Ovary (tissue), 9 donors: ENCODE measurements around the gene CAPZB. TPM values are rescaled to one million over a fixed set of nuclear protein-coding genes. Genes with fewer than 3 reads are reported as not detected.

Experiments used
- DNase-seq, 5 donors: peaks; one replicate each; pipeline ENCODE4 v3.0.0-alpha.2; 2019 to 2020
- H3K27ac ChIP-seq, 2 donors: fragments of 200-600 bp; one replicate each; pipeline versions ENCODE4 v1.5.1 to v1.8.0; 2019 to 2022
- H3K27me3 ChIP-seq: fragments of 200-600 bp; one replicate; pipeline ENCODE4 v1.8.0; 2022
- H3K36me3 ChIP-seq: fragments of 200-600 bp; sonication (generic); one replicate; pipeline ENCODE4 v1.5.1; 2019
- H3K4me1 ChIP-seq: one replicate; pipeline ENCODE4 v1.8.1; 2013; ENCODE audit warnings: mild to moderate bottlenecking, moderate library complexity; ENCODE audit not compliant: insufficient read depth
- H3K4me3 ChIP-seq: fragments of 200-600 bp; sonication (generic); one replicate; pipeline ENCODE4 v1.5.1; 2017
- H3K9me3 ChIP-seq, 2 donors: fragments of 200-600 bp in 1 of 2; sonication (generic) in 1 of 2; one replicate each; pipeline versions ENCODE4 v1.5.1 to v1.8.1; 2013 to 2019; ENCODE audit warnings: mild to moderate bottlenecking in 1 of 2, moderate library complexity in 1 of 2
- CTCF ChIP-seq, 3 donors: fragments of 450-650 bp in 2 of 3; fragments of 200-600 bp in 1 of 3; IDR thresholded peaks; one replicate each; pipeline versions ENCODE4 v1.5.1 to v1.8.0; 2016 to 2022; ENCODE audit warnings: antibody characterized with exemption in 3 of 3, mild to moderate bottlenecking in 1 of 3
- EP300 ChIP-seq: sonication (generic); formaldehyde crosslinking; IDR thresholded peaks from one replicate; pipeline ENCODE4 v1.6.1; 2017; ENCODE audit warnings: antibody characterized with exemption
- POLR2A ChIP-seq: fragments of 450-650 bp; IDR thresholded peaks from one replicate; pipeline ENCODE4 v1.6.1; 2017; ENCODE audit warnings: antibody characterized with exemption, mild to moderate bottlenecking, moderate library complexity
- WGBS, 3 donors: extraction: QIAGEN DNeasy Blood & Tissue Kit in 1 of 3; methylation state at CpG; one replicate each; pipeline versions ENCODE4 v1.1.5 to v1.1.7; 2013 to 2017; 5-methylcytosine and 5-hydroxymethylcytosine counted together
- intact Hi-C, 4 donors: fragments of 100-400 bp; cut with DNase I; formaldehyde crosslinking; loops; one replicate each; pipeline versions ENCODE4 v1.11.0 to v1.15.1; 2022 to 2023
- polyA plus RNA-seq, 2 donors: library from polyadenylated mRNA; stranded (reverse); fragments of 200-250 nt in 1 of 2; fragments of 350-450 nt in 1 of 2; fragmentation: Illumina TruSeq in 1 of 2; extraction: RNeasy Lipid Tissue Mini Kit (QIAGEN cat#74804) in 1 of 2; gene quantifications; one replicate each; pipeline ENCODE4 v1.2.3, GENCODE V29; 2013 to 2014
- total RNA-seq, 7 donors: library from RNA; depleted of rRNA in 2 of 7; stranded (reverse); fragments of >200 nt in 2 of 7; fragmentation: NEBNext Ultra II Directional in 3 of 7; extraction: Animal tissue kit (Norgen Biotek cat#: 25700) in 3 of 7; gene quantifications; one replicate each; pipeline versions ENCODE4 v1.1.0 to v1.2.4, GENCODE V29; 2016 to 2023
- donor health status: DM: no; HTN: no; CAD: no; lungs with moderate emphysema.
- donor health status: DM: no; HTN: no; CAD: no.
- donor health status: Bipolar disorder and iron deficiency.
- donor health status: DM: yes; HTN: yes; CAD: no.
- donor health status: DM: no; HTN: no; CAD: no.
- donor health status: DM: yes; HTN: yes; CAD: no.

CAPZB gene
- total and polyA plus RNA-seq, 9 donors, result 85.0 to 391 (median 258) TPM

GRCh38 chr1:19325958-19326747 is 159.2 kb downstream of the CAPZB start:
- no peak overlapping the region for H3K4me3 ChIP-seq
- no peak for DNase-seq
- H3K9me3 ChIP-seq, result no peaks in the 10 kb centered on the region
- H3K4me1 ChIP-seq, result no peaks in the 10 kb centered on the region
- no peaks in the 10 kb centered on the region for H3K36me3 ChIP-seq
- 80 to 88% (median 81%) methylated on average over 31 to 32 of the region's 32 CpGs for WGBS, 3 donors
- no peaks in the 10 kb centered on the region for H3K27me3 ChIP-seq
- intact Hi-C loops, result no loop called here
- no peak for TF ChIP-seq CTCF (IDR thresholded peaks at IDR 0.05)
- TF ChIP-seq EP300, result no peak
- TF ChIP-seq POLR2A, result no peak
- H3K27ac ChIP-seq, result no peak overlapping the region

GRCh38 chr1:19325368-19325957 is 159.9 kb downstream of the CAPZB start:
- DNase-seq, result no peak
- intact Hi-C loops, result no loop called here
- Histone ChIP-seq H3K4me1 (no peaks in the 10 kb centered on the region), H3K9me3 (no peaks in the 10 kb centered on the region), H3K36me3 (no peaks in the 10 kb centered on the region), H3K27me3 (no peaks in the 10 kb centered on the region), H3K27ac (no peak overlapping the region), H3K4me3 (no peak overlapping the region)
- WGBS, 3 donors, result 73 to 81% (median 75%) methylated on average over 19 of the region's 19 CpGs
- TF ChIP-seq POLR2A, result no peak
- TF ChIP-seq EP300, result no peak
- no peak for TF ChIP-seq CTCF (IDR thresholded peaks at IDR 0.05)

- DNase-seq, result no peak
- H3K27ac ChIP-seq, result no peak overlapping the region
- no peaks in the 10 kb centered on the region for H3K27me3 ChIP-seq
- no peaks in the 10 kb centered on the region for H3K9me3 ChIP-seq
- intact Hi-C loops, result no loop called here
- TF ChIP-seq EP300 (no peak), POLR2A (no peak), CTCF (IDR thresholded peaks at IDR 0.05) (no peak)
- no peaks in the 10 kb centered on the region for H3K4me1 ChIP-seq
- WGBS, 3 donors, result 89 to 97% (median 94%) methylated on average over 9 of the region's 9 CpGs
- H3K36me3 ChIP-seq, result no peaks in the 10 kb centered on the region
- H3K4me3 ChIP-seq, result no peak overlapping the region
These were observed 160.7 kb downstream of the CAPZB start for GRCh38 chr1:19324665-19324990.

- intact Hi-C loops, result no loop called here
- TF ChIP-seq CTCF (IDR thresholded peaks at IDR 0.05) (no peak), POLR2A (no peak), EP300 (no peak)
- no peak for DNase-seq
- Histone ChIP-seq H3K4me3 (no peak overlapping the region), H3K4me1 (no peaks in the 10 kb centered on the region), H3K27ac (no peak overlapping the region), H3K9me3 (no peaks in the 10 kb centered on the region), H3K27me3 (no peaks in the 10 kb centered on the region), H3K36me3 (no peaks in the 10 kb centered on the region)
- WGBS, 3 donors, result 85 to 91% (median 86%) methylated on average over 18 to 23 of the region's 23 CpGs
These were observed 161.2 kb downstream of the CAPZB start for GRCh38 chr1:19323987-19324664.
